Measurements from ENCODE around the gene MOB1B.
"Not testable (repeated sequence)": the region's sequence is repeated elsewhere in the genome, so short reads cannot be mapped to it uniquely, and the experiment has no call there.

The MOB1B gene

GRCh38 chr4:71011451-71011850, 109.3 kb downstream of the MOB1B start:
- DNase-seq, result no peak

- DNase-seq, result not testable (repeated sequence)
Observed at GRCh38 chr4:71017391-71017790, 115.2 kb downstream of the MOB1B start.

GRCh38 chr4:71020611-71021010, 118.4 kb downstream of the MOB1B start:
- DNase-seq, result no peak

- no peak for DNase-seq
Observed at GRCh38 chr4:71025654-71026053, 123.5 kb downstream of the MOB1B start.

- DNase-seq, result peak; percentile 47
Observed at GRCh38 chr4:71026086-71026485, 123.9 kb downstream of the MOB1B start.

GRCh38 chr4:71027611-71028010, 125.4 kb downstream of the MOB1B start:
- no peak for DNase-seq

- no peak for DNase-seq
Observed at GRCh38 chr4:71029504-71029903, 127.3 kb downstream of the MOB1B start.

- DNase-seq, result not testable (repeated sequence)
Observed at GRCh38 chr4:71032106-71032505, 129.9 kb downstream of the MOB1B start.

Data from NCI-H82 (cell line).